ENCODE results near the gene HOXB5.

Gene HOXB5

GRCh38 chr17:48541577-48542113 is 51.9 kb downstream of the HOXB5 start:
- FAIRE-seq (no peak), DNase-seq (ENCODE audit: insufficient read length, low spot score) (no peak)
- TF ChIP-seq CTCF (IDR thresholded peaks at IDR 0.05; ENCODE audit: insufficient read depth, missing control alignments) = no peak
